GM18909 (cell line): Measurements from ENCODE around the gene TDRD1.
"Not testable (repeated sequence)": the region's sequence is repeated elsewhere in the genome, so short reads cannot be mapped to it uniquely, and the experiment has no call there.

Experiments used
- ATAC-seq: cut with Tn5 transposase; IDR thresholded peaks from one replicate; pipeline ENCODE4 v1.9.1; 2021; ENCODE audit warnings: mild to moderate bottlenecking; ENCODE audit not compliant: unreplicated experiment, poor library complexity

TDRD1 gene

GRCh38 chr10:114179148-114179547 is at the start of gene TDRD1:
Gene TDRD1 (plus strand): TSS chr10:114179353. CDS start chr10:114187832, 8,479 bp downstream.
- ATAC-seq: no peak

- peak; percentile 65 for ATAC-seq
These were observed 48.1 kb upstream of the TDRD1 start for GRCh38 chr10:114131094-114131493.

- ATAC-seq: no peak
These were observed 43.7 kb upstream of the TDRD1 start for GRCh38 chr10:114135476-114135875.

- ATAC-seq: no peak
These were observed 40.6 kb upstream of the TDRD1 start for GRCh38 chr10:114138581-114138980.

GRCh38 chr10:114140036-114140435 is 39.1 kb upstream of the TDRD1 start:
- no peak for ATAC-seq

GRCh38 chr10:114140827-114141226 is 38.3 kb upstream of the TDRD1 start:
- ATAC-seq: not testable (repeated sequence)

GRCh38 chr10:114142018-114142417 is 37.1 kb upstream of the TDRD1 start:
- ATAC-seq: no peak

- no peak for ATAC-seq
These were observed 36.0 kb upstream of the TDRD1 start for GRCh38 chr10:114143160-114143559.

- not testable (repeated sequence) for ATAC-seq
These were observed 29.7 kb upstream of the TDRD1 start for GRCh38 chr10:114149476-114149875.

- no peak for ATAC-seq
These were observed 27.7 kb upstream of the TDRD1 start for GRCh38 chr10:114151486-114151885.

GRCh38 chr10:114151892-114152291 is 27.3 kb upstream of the TDRD1 start:
- ATAC-seq: no peak

GRCh38 chr10:114157912-114158311 is 21.2 kb upstream of the TDRD1 start:
- no peak for ATAC-seq

- no peak for ATAC-seq
These were observed 16.1 kb upstream of the TDRD1 start for GRCh38 chr10:114163062-114163461.

GRCh38 chr10:114166043-114166442 is 13.1 kb upstream of the TDRD1 start:
- ATAC-seq: no peak

GRCh38 chr10:114166494-114166893 is 12.7 kb upstream of the TDRD1 start:
- no peak for ATAC-seq

GRCh38 chr10:114167985-114168384 is 11.2 kb upstream of the TDRD1 start:
- no peak for ATAC-seq

GRCh38 chr10:114168450-114169009 is 10.6 kb upstream of the TDRD1 start:
- ATAC-seq: no peak

GRCh38 chr10:114172216-114172615 is 6.9 kb upstream of the TDRD1 start:
- ATAC-seq: no peak

GRCh38 chr10:114172776-114173602 is 6.2 kb upstream of the TDRD1 start:
- no peak for ATAC-seq

GRCh38 chr10:114173603-114173920 is 5.6 kb upstream of the TDRD1 start:
- peak; percentile 0 for ATAC-seq

GRCh38 chr10:114173921-114174694 is 5.0 kb upstream of the TDRD1 start, which contains the start of gene CCDC186:
Gene CCDC186 (minus strand): TSS chr10:114174203. CDS start chr10:114163268, 10,935 bp downstream.
- peak; percentile 99 for ATAC-seq
